H1 (cell line): ENCODE results near the gene CUL4A. TPM values are rescaled to one million over a fixed set of nuclear protein-coding genes. Genes with fewer than 3 reads are reported as not detected.

ENCODE experiments used
- CTCF ChIP-seq, 3 experiments: IDR thresholded peaks; 1 replicate in 2 of 3; 2 replicates in 1 of 3; pipeline versions ENCODE4 v1.5.1 to v1.6.1; 2011; ENCODE audit warnings: low read length in 3 of 3, mild to moderate bottlenecking in 3 of 3, inconsistent platforms in 2 of 3, low read depth in 1 of 3, moderate library complexity in 1 of 3; ENCODE audit not compliant: insufficient read depth in 1 of 3; ENCODE audit errors: control extremely low read depth in 1 of 3
- KDM4A ChIP-seq: IDR thresholded peaks from one replicate; pipeline ENCODE4 v1.7.1; 2012; ENCODE audit warnings: low read depth, mild to moderate bottlenecking, moderate library complexity, low read length, inconsistent platforms; ENCODE audit not compliant: severe bottlenecking
- KDM5A ChIP-seq: fragments of 200-600 bp; IDR thresholded peaks from 2 replicates; pipeline ENCODE4 v1.7.1; 2012; ENCODE audit warnings: mild to moderate bottlenecking, low read length, inconsistent platforms, mixed read lengths
- RAD21 ChIP-seq, 2 experiments: IDR thresholded peaks in 1 of 2; conservative IDR thresholded peaks in 1 of 2; 2 replicates each; pipeline ENCODE4 v1.6.1; 2011; ENCODE audit warnings: low read depth in 2 of 2, low read length in 2 of 2, improper control_type of control experiment in 1 of 2, inconsistent platforms in 1 of 2, mild to moderate bottlenecking in 1 of 2, moderate library complexity in 1 of 2
- SP1 ChIP-seq: IDR thresholded peaks from 2 replicates; pipeline ENCODE4 v1.6.1; 2011; ENCODE audit warnings: low read depth, low read length
- TBP ChIP-seq: IDR thresholded peaks from 2 replicates; pipeline ENCODE4 v1.6.1; 2011; ENCODE audit warnings: low read depth, low read length, improper control_type of control experiment
- ZNF274 ChIP-seq: IDR thresholded peaks from 2 replicates; pipeline ENCODE4 v1.7.0; 2012; ENCODE audit warnings: low read length, borderline replicate concordance; ENCODE audit errors: extremely low read depth
- polyA plus RNA-seq, 7 experiments: library from polyadenylated mRNA; depleted of rRNA in 3 of 7; stranded (reverse) in 5 of 7; unstranded in 2 of 7; fragments of >200 nt in 5 of 7; fragments of 200-250 nt in 2 of 7; gene quantifications; 1 replicate in 5 of 7; 2 replicates in 1 of 7; 4 replicates in 1 of 7; pipeline versions ENCODE4 v1.2.1 to v1.2.3, GENCODE V29; 2011 to 2013; ENCODE audit warnings: missing spikeins in 2 of 7, mixed read lengths in 2 of 7
- total RNA-seq: library from RNA; stranded (reverse); fragmentation: NEBNext Ultra II Directional; extraction: Animal tissue kit (Norgen Biotek cat#: 25700); gene quantifications from 2 replicates; pipeline ENCODE4 v1.2.1, GENCODE V29; 2021
- TF ChIP-seq, protein P1 (sequence below): IDR thresholded peaks from 2 replicates; pipeline ENCODE4 v1.6.1; 2012; ENCODE audit warnings: inconsistent platforms

The CUL4A gene
- total and polyA plus RNA-seq, 2 of the 8 experiments (the other 6 are each of a cell fraction or from before 2014, with no cell fraction given), result 54.7 to 101 TPM

GRCh38 chr13:113162783-113163685 lies 46.4 kb upstream of the CUL4A start (continued):
- TF ChIP-seq CTCF (IDR thresholded peaks at IDR 0.05; ENCODE audit: control extremely low read depth in 1 of 3, insufficient read depth in 1 of 3, low read depth in 1 of 3, low read length in 3 of 3) (no peak), RAD21 (IDR thresholded peaks at IDR 0.05 in 1 of 2, conservative IDR thresholded peaks at IDR 0.05 in 1 of 2; ENCODE audit: low read depth in 2 of 2, low read length in 2 of 2) (no peak), KDM4A (no peak), TBP (no peak), ZNF274 (no peak), SP1 (no peak), KDM5A (no peak)
- TF ChIP-seq, protein P1, sequence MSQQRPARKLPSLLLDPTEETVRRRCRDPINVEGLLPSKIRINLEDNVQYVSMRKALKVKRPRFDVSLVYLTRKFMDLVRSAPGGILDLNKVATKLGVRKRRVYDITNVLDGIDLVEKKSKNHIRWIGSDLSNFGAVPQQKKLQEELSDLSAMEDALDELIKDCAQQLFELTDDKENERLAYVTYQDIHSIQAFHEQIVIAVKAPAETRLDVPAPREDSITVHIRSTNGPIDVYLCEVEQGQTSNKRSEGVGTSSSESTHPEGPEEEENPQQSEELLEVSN, result no peak
